Measurements from ENCODE around the gene PCDHGC3.

PCDHGC3 gene

DNA sequence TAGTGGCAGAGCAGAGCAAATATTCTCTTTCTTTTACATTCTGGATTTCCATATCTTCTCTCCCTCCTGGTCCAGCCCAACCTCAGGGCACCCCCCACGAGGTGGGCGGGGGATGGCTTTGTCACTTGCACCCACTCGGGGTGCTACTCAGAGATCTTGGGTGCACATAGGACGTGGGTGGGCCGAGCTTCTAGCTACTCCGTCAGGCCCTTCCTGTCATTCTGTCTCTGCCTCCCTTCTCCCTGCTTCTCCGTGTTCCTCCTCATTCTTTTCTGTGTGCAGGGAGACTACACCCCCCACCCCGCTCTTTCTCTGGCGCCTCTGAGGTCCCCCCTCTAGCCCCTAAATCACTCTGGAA, 32.7 kb downstream of the PCDHGC3 start:
- DNase-seq (ENCODE audit: low read depth): peak; percentile 31

DNA sequence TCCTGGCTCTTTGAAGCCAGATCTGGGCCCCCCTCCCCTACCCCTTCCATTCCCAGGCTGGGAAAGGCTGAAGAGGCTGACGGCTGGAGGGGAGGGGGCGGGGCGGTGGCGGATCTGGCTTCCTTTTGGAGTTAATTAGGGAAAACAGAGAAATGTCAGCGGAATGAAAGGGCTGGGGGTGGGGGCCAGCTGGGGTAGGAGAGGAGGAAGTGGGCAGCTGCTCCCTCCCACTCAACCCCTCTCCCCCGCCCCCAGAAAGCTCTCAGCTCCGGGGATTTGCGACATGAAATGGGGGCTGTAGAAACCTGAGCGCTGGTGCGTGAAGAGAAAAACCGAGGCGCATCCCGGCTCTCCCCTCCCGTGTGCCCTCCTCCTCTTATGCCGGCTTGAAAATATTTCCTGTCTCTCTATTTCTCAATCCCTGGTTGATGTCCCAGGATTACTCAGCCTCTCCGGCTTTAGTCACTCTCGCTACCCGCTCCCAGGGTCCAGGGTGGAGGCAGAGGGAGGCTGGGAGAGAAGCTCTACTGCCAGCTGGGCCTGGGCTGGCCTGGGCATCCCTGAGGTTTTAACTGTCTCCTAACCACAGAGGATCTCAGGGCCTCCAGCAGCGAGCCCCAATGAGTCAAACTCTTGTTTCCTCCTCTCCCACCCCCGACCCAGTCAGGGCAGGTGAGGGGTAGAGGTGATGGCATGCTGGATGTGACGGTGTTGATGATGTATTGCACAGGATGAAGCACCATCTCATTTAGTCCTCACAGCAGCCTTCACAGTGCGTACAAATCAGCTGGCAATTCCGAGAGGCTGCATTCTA, 33.2 kb downstream of the PCDHGC3 start:
- peak; percentile 91 for DNase-seq (ENCODE audit: low read depth)

DNA sequence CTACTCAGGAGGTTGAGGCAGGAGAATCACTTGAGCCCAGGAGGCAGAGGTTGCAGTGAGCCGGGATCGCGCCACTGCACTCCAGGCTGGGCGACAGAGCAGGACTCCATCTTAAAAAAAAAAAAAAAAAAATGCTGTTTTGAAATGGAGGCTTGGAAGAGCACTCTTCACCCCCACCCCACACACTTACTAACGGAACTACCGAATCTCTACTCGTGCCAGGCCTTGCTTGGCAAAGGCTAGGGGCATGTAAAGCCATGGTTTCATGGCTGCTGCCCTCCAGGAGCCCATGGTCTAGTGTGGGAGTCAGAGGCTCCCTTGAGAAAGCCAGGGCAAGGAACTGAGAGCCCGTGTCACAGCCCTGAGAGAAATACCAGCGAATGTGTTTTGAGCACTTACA, 34.4 kb downstream of the PCDHGC3 start:
- DNase-seq (ENCODE audit: low read depth): no peak

DNA sequence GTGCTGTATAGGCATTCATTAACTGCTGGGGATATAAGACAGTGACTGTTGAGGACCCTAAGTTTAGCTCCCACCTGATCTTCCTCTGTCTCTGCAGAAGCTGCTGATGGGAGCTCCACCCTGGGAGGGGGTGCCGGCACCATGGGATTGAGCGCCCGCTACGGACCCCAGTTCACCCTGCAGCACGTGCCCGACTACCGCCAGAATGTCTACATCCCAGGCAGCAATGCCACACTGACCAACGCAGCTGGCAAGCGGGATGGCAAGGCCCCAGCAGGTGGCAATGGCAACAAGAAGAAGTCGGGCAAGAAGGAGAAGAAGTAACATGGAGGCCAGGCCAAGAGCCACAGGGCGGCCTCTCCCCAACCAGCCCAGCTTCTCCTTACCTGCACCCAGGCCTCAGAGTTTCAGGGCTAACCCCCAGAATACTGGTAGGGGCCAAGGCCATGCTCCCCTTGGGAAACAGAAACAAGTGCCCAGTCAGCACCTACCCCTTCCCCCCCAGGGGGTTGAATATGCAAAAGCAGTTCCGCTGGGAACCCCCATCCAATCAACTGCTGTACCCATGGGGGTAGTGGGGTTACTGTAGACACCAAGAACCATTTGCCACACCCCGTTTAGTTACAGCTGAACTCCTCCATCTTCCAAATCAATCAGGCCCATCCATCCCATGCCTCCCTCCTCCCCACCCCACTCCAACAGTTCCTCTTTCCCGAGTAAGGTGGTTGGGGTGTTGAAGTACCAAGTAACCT, 35.3 kb downstream of the PCDHGC3 start:
- DNase-seq (ENCODE audit: low read depth): no peak

DNA sequence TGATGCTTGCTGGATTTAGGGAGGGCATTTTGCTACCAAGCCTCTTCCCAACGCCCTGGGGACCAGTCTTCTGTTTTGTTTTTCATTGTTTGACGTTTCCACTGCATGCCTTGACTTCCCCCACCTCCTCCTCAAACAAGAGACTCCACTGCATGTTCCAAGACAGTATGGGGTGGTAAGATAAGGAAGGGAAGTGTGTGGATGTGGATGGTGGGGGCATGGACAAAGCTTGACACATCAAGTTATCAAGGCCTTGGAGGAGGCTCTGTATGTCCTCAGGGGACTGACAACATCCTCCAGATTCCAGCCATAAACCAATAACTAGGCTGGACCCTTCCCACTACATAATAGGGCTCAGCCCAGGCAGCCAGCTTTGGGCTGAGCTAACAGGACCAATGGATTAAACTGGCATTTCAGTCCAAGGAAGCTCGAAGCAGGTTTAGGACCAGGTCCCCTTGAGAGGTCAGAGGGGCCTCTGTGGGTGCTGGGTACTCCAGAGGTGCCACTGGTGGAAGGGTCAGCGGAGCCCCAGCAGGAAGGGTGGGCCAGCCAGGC, 36.1 kb downstream of the PCDHGC3 start:
- no peak for DNase-seq (ENCODE audit: low read depth)

DNA sequence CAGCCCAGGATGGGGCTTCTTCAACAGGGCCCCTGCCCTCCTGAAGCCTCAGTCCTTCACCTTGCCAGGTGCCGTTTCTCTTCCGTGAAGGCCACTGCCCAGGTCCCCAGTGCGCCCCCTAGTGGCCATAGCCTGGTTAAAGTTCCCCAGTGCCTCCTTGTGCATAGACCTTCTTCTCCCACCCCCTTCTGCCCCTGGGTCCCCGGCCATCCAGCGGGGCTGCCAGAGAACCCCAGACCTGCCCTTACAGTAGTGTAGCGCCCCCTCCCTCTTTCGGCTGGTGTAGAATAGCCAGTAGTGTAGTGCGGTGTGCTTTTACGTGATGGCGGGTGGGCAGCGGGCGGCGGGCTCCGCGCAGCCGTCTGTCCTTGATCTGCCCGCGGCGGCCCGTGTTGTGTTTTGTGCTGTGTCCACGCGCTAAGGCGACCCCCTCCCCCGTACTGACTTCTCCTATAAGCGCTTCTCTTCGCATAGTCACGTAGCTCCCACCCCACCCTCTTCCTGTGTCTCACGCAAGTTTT, 36.7 kb downstream of the PCDHGC3 start:
- DNase-seq (ENCODE audit: low read depth): peak; percentile 71

DNA sequence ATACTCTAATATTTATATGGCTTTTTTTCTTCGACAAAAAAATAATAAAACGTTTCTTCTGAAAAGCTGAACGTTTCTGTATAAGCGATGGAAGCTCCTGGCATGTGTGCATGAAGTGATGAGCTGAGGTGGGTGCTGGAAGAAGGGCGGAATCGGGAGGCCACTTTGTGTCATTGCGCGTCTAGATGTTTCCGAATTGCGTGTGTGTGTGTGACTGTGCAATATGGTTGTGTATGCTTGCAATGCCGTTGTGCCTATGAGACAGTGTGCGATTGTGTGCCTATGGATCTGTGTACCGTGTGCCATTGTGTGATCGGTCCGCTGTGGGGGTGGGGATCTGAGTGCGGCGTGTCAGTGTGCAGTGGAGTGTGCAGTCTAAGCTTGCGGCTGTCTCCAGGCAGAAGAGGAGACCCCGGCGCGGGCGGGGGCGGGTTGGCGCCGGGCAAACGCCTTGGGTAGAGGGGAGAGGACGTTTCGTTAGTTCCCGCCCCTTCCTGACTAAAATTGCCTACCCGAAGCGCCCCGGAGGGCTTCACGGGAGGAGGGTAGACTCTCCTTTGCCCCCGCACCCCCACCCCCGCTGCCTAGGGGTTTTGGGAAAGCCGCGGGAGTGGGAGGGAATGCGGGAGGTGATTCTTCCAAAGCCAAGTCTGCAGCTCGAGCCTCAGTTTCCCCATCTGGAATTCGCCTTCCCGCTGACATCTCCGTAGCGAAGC, 37.3 kb downstream of the PCDHGC3 start:
- peak; percentile 60 for DNase-seq (ENCODE audit: low read depth)

DNA sequence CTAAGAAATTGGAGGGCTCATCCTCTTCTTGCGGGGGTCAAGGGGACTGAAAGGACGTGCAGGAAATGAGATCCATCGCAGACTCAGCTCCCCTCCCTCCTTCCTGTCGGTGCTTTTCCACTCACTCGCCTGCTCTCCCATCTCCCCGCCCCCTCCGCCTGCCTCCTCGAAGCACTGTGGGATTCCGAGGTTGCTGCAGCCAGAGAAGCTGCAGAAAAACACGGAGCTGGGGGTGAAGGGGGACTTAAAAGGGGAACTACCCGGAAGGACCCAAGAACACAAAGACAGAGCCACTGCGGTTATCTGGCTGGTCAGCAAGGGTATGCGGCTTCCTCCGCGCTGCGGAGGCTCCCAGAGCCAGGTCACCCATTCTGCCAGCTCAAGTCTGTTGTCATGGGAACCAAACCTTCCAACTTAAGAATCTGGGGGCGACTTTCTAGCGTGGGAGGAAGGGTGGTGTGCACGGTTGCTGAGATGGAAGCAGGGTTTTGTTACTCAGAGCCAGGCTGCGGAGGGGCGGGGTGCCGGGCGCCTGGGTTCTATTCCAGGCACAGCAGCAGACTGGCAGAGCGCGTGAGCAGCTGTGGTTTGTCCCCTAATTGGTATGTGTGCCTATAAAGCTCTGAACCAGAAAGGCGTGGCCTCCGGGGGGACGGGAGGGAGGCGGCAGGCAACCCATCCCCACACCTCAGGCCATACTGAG, 38.0 kb downstream of the PCDHGC3 start:
- peak; percentile 87 for DNase-seq (ENCODE audit: low read depth)

DNA sequence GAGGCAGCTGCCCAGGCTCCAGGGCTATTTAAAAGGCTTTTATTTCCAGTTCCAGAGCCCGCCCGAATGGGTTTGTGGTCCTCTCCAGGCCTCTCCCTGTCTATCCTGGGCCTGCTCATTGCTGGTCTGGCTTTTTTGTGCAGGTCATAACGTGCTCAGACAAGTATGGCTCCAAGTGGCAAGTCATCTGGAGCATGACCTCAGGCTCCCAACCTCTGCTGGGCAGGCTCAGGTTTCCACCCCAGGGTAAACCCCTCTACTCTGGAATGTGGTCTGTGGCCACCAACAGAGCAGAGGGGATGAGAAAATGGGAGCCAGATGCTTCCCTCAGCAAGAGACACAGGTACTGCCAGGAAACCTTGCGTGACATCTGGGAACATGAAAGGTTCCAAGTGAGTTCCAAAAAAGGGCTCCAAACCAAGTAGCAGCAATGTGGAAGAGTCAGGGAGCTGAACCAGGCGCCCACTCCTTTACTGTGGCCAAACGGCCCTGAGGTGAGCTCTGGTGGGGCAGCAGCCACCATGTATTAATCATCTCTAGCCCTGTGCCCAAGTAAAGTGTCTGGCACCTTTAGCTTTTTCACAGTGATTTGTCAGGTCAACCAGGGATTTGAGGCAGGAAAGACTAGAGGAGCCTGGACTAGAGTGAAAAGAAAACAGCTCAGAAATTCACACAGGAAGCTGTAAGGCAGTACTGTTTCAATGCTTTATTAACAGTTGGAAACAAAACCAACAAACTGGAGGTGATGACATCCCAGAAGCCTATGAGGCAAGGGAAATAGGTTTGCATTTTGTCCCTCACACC, 38.8 kb downstream of the PCDHGC3 start:
- DNase-seq (ENCODE audit: low read depth): peak; percentile 34

DNA sequence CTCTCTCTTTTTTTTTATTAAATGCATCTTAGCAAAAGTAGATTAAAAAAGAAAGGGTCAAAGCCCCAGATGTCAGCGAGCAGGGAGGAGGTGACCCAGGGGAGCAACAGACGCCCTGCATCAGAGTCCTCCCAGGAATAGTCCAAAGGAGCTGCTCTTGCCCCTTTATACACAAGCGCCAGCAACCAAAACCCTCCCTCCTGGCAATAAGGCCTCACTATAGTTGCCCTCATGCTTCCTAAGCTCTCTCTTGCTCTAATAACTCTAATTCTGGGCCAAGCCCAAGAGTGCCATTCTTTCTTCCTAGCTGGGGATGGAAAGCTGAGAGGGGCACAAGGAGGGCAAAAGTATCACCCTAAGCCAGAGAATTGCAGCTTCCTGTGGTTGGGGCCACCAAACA, 39.4 kb downstream of the PCDHGC3 start:
- DNase-seq (ENCODE audit: low read depth): no peak

DNA sequence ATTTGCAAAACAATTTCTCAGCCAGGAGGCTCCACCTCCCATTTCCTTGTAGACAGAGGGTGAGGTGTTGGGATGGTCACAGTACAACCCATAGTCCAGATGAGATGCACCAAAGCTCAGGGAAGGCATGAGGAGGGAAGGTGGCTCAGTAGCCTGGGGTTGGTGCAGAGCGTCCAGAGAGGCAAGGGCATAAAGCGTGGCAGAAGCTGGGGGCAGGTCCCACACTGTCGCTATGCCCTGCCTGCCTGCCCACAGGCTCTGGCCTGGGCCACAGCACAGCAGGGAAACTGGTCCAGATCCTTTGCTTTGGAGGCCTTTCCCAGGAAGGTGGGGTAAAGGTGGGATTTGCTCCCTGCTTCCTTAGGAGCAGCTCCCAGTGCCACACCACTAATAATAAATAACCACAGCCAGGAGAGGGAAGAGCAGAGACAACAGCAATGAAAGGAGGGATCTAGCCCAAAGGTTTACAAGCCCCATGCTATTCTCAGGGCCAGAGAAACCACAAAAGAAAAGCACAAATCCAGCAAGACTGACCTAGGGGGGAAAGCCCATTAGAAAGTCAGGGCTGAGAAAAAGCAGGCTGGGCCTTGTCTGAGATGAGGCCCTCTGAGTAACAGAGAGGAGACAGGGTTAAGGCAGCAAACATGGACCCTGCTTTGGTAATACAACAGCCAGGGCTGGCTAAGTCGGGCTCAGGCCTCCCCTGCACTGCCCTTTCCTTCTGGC, 40.3 kb downstream of the PCDHGC3 start:
- no peak for DNase-seq (ENCODE audit: low read depth)

DNA sequence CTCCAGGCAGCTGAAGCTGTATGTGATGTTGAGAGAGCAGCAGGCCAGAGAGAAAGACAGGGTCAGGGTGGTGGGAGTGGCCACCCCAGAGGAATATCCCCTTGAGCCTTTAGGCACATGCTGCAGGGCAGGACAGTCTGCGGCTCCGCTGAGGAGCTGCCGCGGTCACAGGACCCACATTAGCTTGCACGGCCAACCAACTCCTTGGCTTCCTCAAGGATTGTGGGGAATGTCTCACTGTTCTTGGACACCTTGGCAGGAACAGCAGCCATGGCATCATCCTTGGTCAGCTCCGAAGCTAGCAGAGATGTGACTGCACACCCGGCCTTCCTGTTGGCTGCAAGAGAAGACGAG, 40.9 kb downstream of the PCDHGC3 start:
- no peak for DNase-seq (ENCODE audit: low read depth)

DNA sequence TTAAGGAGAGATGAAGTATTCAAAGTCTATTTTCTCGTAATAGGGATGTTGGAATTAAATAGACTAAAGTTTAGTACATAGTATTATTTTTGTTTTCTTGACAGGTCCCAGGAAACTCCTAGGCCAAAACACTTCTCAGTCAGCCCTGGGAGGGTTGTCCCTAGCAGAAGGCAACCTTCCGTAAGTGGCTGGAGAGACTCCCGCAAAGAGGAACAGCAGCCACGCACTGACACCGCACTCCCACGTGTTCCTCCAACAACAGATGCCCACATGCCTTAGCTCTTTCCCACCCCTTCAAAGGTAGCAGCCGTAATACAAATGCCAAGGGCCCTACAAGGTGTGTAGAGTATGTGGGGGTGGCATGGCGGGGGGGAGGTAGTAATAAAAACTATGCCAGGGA, 41.5 kb downstream of the PCDHGC3 start:
- DNase-seq (ENCODE audit: low read depth): no peak

DNA sequence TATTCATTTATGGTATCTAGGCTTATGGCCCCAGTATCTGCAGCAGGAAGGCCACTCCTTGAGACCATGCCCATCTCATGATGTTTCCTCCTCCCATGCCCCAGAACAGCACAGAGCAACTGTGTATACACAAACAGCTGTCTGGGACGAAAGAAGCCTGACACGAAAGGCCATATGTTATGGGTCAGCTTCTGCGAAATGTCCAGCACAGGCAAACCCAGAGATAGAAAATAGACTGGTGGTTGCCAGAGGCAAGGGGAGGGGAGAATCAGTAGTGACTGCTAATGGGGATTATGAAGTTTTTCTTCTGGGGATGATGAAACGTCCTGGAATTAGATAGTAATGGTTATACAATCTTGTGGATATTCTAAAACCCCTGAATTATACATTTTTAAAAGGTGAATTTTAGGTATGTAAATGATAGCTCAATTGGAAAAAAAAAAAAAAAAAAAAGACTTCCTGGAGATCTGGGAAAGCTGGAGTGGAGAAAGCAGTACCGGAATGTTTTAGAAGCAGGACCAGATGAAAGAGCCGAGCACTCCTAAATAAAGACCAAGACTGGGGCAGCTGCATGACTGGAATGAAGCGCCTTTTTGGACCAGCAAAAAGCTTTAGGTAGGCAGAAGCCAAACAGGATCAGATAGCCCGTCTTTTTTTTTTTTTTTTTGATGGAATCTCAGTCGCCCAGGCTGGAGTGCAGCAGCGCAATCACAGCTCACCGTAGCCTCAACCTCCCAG, 42.3 kb downstream of the PCDHGC3 start:
- peak; percentile 62 for DNase-seq (ENCODE audit: low read depth)

DNA sequence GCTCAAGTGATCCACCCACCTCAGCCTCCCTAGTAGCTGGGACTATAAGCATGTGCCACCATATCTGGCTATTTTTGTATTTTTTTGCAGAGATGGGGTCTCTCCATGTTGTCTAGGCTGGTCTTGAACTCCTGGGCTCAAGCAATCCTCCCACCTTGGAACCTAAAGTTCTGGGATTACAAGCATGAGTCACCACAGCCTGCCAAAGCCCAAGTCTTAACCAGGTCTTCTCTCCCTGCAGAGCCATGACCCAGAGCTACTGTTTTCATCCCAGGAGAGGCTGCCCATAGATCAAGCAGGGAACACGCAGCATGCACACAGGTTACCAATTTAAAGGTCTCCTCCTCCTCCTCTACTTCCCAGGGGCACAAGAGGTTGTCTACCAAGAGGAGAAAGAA, 42.9 kb downstream of the PCDHGC3 start:
- DNase-seq (ENCODE audit: low read depth): no peak

DNA sequence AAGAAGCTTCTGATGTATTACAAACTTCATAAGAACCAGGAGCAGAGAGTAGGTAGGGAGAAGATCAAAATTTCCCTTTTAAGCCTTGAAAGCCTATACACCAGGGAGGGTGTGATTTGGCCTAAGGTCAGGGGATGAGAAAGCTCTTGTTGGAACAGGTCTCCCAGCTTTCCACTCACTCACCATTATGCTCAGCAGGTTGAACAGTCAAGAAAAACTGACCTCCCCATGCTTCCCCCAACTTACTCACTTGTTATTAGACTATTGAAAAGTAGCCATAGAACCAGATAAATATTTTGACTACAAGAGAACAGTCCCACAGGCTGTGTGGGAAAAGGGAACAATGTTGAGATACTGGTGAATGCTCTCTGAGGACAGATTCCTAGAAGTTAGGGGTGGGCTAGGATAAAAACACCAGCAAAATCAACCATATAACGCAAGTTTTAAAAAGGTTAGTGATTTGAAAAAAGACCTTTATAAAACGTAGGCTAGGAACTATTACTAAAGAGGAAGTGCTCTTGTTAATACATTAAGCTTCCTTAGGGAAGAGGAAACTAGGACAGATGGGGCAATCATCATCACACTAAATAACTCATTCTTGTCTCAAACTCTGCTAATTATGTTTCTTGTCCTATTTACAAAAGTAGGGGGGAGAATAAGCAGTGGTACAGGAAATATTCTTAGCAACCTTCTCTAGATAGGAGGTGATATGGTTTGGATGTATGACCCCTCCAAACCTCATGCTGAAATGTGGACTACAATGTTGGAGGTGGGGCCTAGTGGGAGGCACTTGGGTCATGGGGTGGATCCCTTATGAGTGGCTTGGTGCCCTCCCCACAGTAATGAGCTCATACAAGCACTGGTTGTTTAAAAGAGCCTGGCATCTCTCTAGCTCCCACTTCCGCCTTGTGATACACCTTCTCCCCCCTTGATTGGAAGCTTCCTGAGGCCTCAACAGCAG, 44.1 kb downstream of the PCDHGC3 start:
- DNase-seq (ENCODE audit: low read depth): no peak

DNA sequence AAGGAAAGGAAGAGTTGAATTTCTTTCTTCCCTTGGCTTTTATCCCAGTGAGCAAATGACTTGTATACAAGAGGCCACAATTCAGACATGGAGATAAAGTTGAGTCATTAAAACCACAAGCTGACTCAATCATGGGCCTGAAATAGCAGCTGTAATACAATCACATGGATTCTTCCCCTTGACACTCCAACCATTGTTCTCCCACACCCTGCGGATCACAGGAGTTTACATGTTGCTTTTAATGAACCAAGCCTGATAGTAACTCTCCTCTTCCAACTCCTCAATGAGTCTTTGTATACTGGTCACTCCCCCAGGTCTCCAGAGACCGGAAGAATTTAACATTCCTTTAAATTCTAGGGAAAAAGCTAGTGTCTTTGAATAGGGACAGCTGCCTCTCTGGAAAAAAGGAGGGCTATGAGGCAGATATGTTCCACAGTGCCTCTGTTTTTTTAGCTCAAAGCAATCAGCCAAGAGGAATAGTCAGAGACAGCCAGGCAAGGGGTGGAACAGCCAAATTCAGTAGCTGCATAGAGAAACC, 45.5 kb downstream of the PCDHGC3 start:
- peak; percentile 98 for DNase-seq (ENCODE audit: low read depth)

DNA sequence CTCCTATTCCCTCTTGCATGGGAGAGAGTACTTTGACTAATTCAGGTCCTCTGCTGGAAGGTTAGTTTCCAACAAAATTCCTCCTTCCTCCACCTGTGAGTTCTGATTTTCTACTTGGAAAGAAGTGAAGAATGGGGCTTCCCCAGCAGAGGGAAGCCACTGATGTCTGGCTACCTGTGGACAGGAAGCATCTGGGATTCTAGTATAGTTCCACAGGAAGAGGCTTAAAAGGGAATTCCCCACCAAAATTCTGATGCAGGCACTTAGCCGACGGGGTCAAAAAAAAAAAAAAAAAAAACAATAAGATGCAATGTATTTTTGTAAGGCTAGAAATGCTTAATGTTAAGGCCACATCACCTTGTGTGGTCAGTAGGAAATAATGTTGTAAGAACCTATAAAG, 46.5 kb downstream of the PCDHGC3 start:
- no peak for DNase-seq (ENCODE audit: low read depth)

Measured in iris pigment epithelial cell (primary cell).